ENCODE data around the gene TAF8. TPM values are rescaled to one million over a fixed set of nuclear protein-coding genes. Genes with fewer than 3 reads are reported as not detected.

The TAF8 gene
- total RNA-seq, 4 donors from 2014 or later: 15.3 to 36.2 (median 21.8) TPM

- 41% methylated on average over 3 of the region's 3 CpGs; no CpG with 5 or more reads in 1 of the 2 donors for WGBS, 2 donors (ENCODE audit: low coverage in 1 of 2)
- in situ Hi-C loops (cut with MboI; ENCODE audit: low pct_ligation_motif_present in 1 of 4, low pct_unique_long_range_greater_than_20kb in 1 of 4, low sequenced_read_pairs in 3 of 4): no loop called here
- H3K4me3 ChIP-seq: no peak overlapping the region
- peak overlapping the region; percentile 85 to 91 (median 90) for H3K27ac ChIP-seq
- H3K9me3 ChIP-seq: no peaks in the 10 kb centered on the region
- no peaks in the 10 kb centered on the region for H3K27me3 ChIP-seq
- H3K4me1 ChIP-seq: peaks cover 34 to 85% (median 62%) of the 10 kb centered on the region in 4 donors
- intact Hi-C loops (cut with DNase I; ENCODE audit: low total_unique reads): no loop called here
- no peak for TF ChIP-seq CTCF (IDR thresholded peaks at IDR 0.05)
- no peak for DNase-seq
- no peaks in the 10 kb centered on the region for H3K36me3 ChIP-seq
Measured at GRCh38 chr6:42117843-42118161, 67.5 kb downstream of the TAF8 start.

GRCh38 chr6:42118162-42119001 is 68.1 kb downstream of the TAF8 start:
- WGBS, 2 donors (ENCODE audit: low coverage in 1 of 2): 0 to 25% methylated on average over 1 to 10 of the region's 10 CpGs
- H3K4me3 ChIP-seq: no peak overlapping the region
- H3K9me3 ChIP-seq: no peaks in the 10 kb centered on the region
- peaks cover 31 to 86% (median 61%) of the 10 kb centered on the region in 4 donors for H3K4me1 ChIP-seq
- peak; percentile 90 for DNase-seq
- peak overlapping the region; percentile 85 to 91 (median 90) for H3K27ac ChIP-seq
- no peaks in the 10 kb centered on the region for H3K27me3 ChIP-seq
- intact Hi-C loops (cut with DNase I; ENCODE audit: low total_unique reads) (no loop called here), in situ Hi-C loops (cut with MboI; ENCODE audit: low pct_ligation_motif_present in 1 of 4, low pct_unique_long_range_greater_than_20kb in 1 of 4, low sequenced_read_pairs in 3 of 4) (no loop called here)
- H3K36me3 ChIP-seq: no peaks in the 10 kb centered on the region
- TF ChIP-seq EP300 (IDR thresholded peaks at IDR 0.05; ENCODE audit: low read depth) (peak; percentile 52), CTCF (IDR thresholded peaks at IDR 0.05) (no peak), POLR2AphosphoS5 (IDR thresholded peaks at IDR 0.05) (peak; percentile 18 to 83 (median 77)), POLR2A (IDR thresholded peaks at IDR 0.05) (peak; percentile 59)

GRCh38 chr6:42120895-42121865 is 70.9 kb downstream of the TAF8 start:
- DNase-seq: peak; percentile 34
- in situ Hi-C loops (cut with MboI; ENCODE audit: low pct_ligation_motif_present in 1 of 4, low pct_unique_long_range_greater_than_20kb in 1 of 4, low sequenced_read_pairs in 3 of 4) (no loop called here), intact Hi-C loops (cut with DNase I; ENCODE audit: low total_unique reads) (no loop called here)
- no peaks in the 10 kb centered on the region for H3K9me3 ChIP-seq
- peak overlapping the region; percentile 85 to 91 (median 90) for H3K27ac ChIP-seq
- H3K27me3 ChIP-seq: no peaks in the 10 kb centered on the region
- TF ChIP-seq EP300 (IDR thresholded peaks at IDR 0.05; ENCODE audit: low read depth) (no peak), CTCF (IDR thresholded peaks at IDR 0.05) (no peak), POLR2A (IDR thresholded peaks at IDR 0.05) (no peak), POLR2AphosphoS5 (IDR thresholded peaks at IDR 0.05) (no peak)
- H3K36me3 ChIP-seq: no peaks in the 10 kb centered on the region
- H3K4me1 ChIP-seq: peaks cover 21 to 65% (median 49%) of the 10 kb centered on the region in 4 donors
- no peak overlapping the region for H3K4me3 ChIP-seq
- 33 to 66% methylated on average over 1 to 8 of the region's 8 CpGs for WGBS, 2 donors (ENCODE audit: low coverage in 1 of 2)
